Cardiac muscle cell (in vitro differentiated cells and primary cell): ENCODE data around the gene NOM1. TPM values are rescaled to one million over a fixed set of nuclear protein-coding genes. Genes with fewer than 3 reads are reported as not detected.

ENCODE experiments used
- DNase-seq, 2 donors: peaks; one replicate each; pipeline versions ENCODE4 v3.0.0 to v3.0.0-alpha.2; 2010 to 2017; ENCODE audit warnings: low read depth in 1 of 2, low spot score in 1 of 2
- H3K27ac ChIP-seq: fragments of 200-600 bp; sonication (generic); 2 replicates; pipeline ENCODE4 v1.5.1; 2016
- H3K27me3 ChIP-seq: fragments of 200-600 bp; sonication (generic); 2 replicates; pipeline ENCODE4 v1.6.0; 2016; ENCODE audit warnings: control low read depth
- H3K36me3 ChIP-seq: fragments of 200-600 bp; sonication (generic); 2 replicates; pipeline ENCODE4 v1.5.1; 2016; ENCODE audit warnings: control low read depth
- H3K4me1 ChIP-seq: fragments of 200-600 bp; sonication (generic); 2 replicates; pipeline ENCODE4 v1.8.1; 2017; ENCODE audit warnings: low read depth, mild to moderate bottlenecking, mixed run types
- H3K4me3 ChIP-seq: fragments of 200-600 bp; sonication (generic); 2 replicates; pipeline ENCODE4 v1.5.1; 2016; ENCODE audit warnings: mild to moderate bottlenecking
- H3K9me3 ChIP-seq: fragments of 200-600 bp; sonication (generic); 2 replicates; pipeline ENCODE4 v1.5.1; 2017; ENCODE audit warnings: low read depth, mild to moderate bottlenecking, control low read depth
- CTCF ChIP-seq: IDR thresholded peaks from 2 replicates; pipeline ENCODE4 v1.5.1; 2012; ENCODE audit warnings: low read depth, mild to moderate bottlenecking, low read length
- polyA plus RNA-seq: library from polyadenylated mRNA; unstranded; fragments of >200 nt; fragmentation: Nextera tagmentation; extraction: Ambion mirVana; gene quantifications from 2 replicates; pipeline ENCODE4 v1.2.1, GENCODE V29; 2016
- total RNA-seq: library from RNA; depleted of rRNA; stranded (reverse); fragments of >200 nt; gene quantifications from 2 replicates; pipeline ENCODE4 v1.2.3, GENCODE V29; 2016

Gene NOM1
- total and polyA plus RNA-seq, 2 experiments from 2014 or later: 5.6 to 18.3 TPM

- H3K4me1 ChIP-seq: no peaks in the 10 kb centered on the region
- peaks cover 100% of the 10 kb centered on the region for H3K27me3 ChIP-seq
- no peak overlapping the region for H3K27ac ChIP-seq
- DNase-seq: no peak
- no peaks in the 10 kb centered on the region for H3K9me3 ChIP-seq
- TF ChIP-seq CTCF: no peak
- no peak overlapping the region for H3K4me3 ChIP-seq
- H3K36me3 ChIP-seq: no peaks in the 10 kb centered on the region
These were observed 67.6 kb downstream of the NOM1 start for GRCh38 chr7:157017149-157017548.

GRCh38 chr7:157017603-157018327, 68.3 kb downstream of the NOM1 start:
- peaks cover 100% of the 10 kb centered on the region for H3K27me3 ChIP-seq
- H3K4me3 ChIP-seq: no peak overlapping the region
- H3K4me1 ChIP-seq: no peaks in the 10 kb centered on the region
- H3K9me3 ChIP-seq: no peaks in the 10 kb centered on the region
- no peaks in the 10 kb centered on the region for H3K36me3 ChIP-seq
- TF ChIP-seq CTCF: no peak
- no peak overlapping the region for H3K27ac ChIP-seq
- DNase-seq: no peak

GRCh38 chr7:157018328-157018996, 69.0 kb downstream of the NOM1 start:
- Histone ChIP-seq H3K27me3 (peaks cover 100% of the 10 kb centered on the region), H3K4me3 (no peak overlapping the region), H3K4me1 (no peaks in the 10 kb centered on the region), H3K27ac (no peak overlapping the region), H3K9me3 (no peaks in the 10 kb centered on the region), H3K36me3 (no peaks in the 10 kb centered on the region)
- TF ChIP-seq CTCF: no peak
- DNase-seq: no peak

GRCh38 chr7:157018997-157019608, 69.6 kb downstream of the NOM1 start:
- no peaks in the 10 kb centered on the region for H3K9me3 ChIP-seq
- H3K4me3 ChIP-seq: no peak overlapping the region
- H3K36me3 ChIP-seq: no peaks in the 10 kb centered on the region
- H3K4me1 ChIP-seq: no peaks in the 10 kb centered on the region
- DNase-seq: no peak
- no peak overlapping the region for H3K27ac ChIP-seq
- peaks cover 100% of the 10 kb centered on the region for H3K27me3 ChIP-seq
- TF ChIP-seq CTCF: no peak

- H3K9me3 ChIP-seq: no peaks in the 10 kb centered on the region
- H3K4me3 ChIP-seq: no peak overlapping the region
- H3K27ac ChIP-seq: no peak overlapping the region
- peaks cover 100% of the 10 kb centered on the region for H3K27me3 ChIP-seq
- no peaks in the 10 kb centered on the region for H3K4me1 ChIP-seq
- H3K36me3 ChIP-seq: no peaks in the 10 kb centered on the region
- no peak for DNase-seq
- TF ChIP-seq CTCF: no peak
These were observed 70.4 kb downstream of the NOM1 start for GRCh38 chr7:157019718-157020451.
